NCI-H187 treated with DMSO at 0.1 percent for 48 hours (cell line): ENCODE results near the gene RHBDF1.
"Not testable (repeated sequence)": the region's sequence is repeated elsewhere in the genome, so short reads cannot be mapped to it uniquely, and the experiment has no call there.

Experiments
- DNase-seq: peaks from one replicate; lab custom pipeline; 2025; lab: John Stamatoyannopoulos, UW

RHBDF1 gene

GRCh38 chr16:36336-36984, 36.0 kb downstream of the RHBDF1 start:
- no peak for DNase-seq

- DNase-seq: no peak
Observed at GRCh38 chr16:35678-36305, 36.6 kb downstream of the RHBDF1 start.

GRCh38 chr16:35011-35677, 37.3 kb downstream of the RHBDF1 start:
- no peak for DNase-seq

- no peak for DNase-seq
Observed at GRCh38 chr16:34648-34987, 37.8 kb downstream of the RHBDF1 start.

- DNase-seq: no peak
Observed at GRCh38 chr16:33877-34647, 38.4 kb downstream of the RHBDF1 start.

GRCh38 chr16:33154-33876, 39.1 kb downstream of the RHBDF1 start:
- not testable (repeated sequence) for DNase-seq

GRCh38 chr16:30627-31026, 41.8 kb downstream of the RHBDF1 start:
- not testable (repeated sequence) for DNase-seq

- DNase-seq: not testable (repeated sequence)
Observed at GRCh38 chr16:25926-26348, 46.5 kb downstream of the RHBDF1 start.

- DNase-seq: not testable (repeated sequence)
Observed at GRCh38 chr16:24151-24550, 48.3 kb downstream of the RHBDF1 start.

- not testable (repeated sequence) for DNase-seq
Observed at GRCh38 chr16:20886-21285, 51.5 kb downstream of the RHBDF1 start.

GRCh38 chr16:17062-17765, 55.2 kb downstream of the RHBDF1 start:
- not testable (repeated sequence) for DNase-seq

- DNase-seq: peak; percentile 26
Observed at GRCh38 chr16:10772-11171, 61.7 kb downstream of the RHBDF1 start.

- DNase-seq: no peak
Observed at GRCh38 chr16:9903-10665, 62.3 kb downstream of the RHBDF1 start.
